ENCODE results near the gene GNAI3.

Gene GNAI3

DNA sequence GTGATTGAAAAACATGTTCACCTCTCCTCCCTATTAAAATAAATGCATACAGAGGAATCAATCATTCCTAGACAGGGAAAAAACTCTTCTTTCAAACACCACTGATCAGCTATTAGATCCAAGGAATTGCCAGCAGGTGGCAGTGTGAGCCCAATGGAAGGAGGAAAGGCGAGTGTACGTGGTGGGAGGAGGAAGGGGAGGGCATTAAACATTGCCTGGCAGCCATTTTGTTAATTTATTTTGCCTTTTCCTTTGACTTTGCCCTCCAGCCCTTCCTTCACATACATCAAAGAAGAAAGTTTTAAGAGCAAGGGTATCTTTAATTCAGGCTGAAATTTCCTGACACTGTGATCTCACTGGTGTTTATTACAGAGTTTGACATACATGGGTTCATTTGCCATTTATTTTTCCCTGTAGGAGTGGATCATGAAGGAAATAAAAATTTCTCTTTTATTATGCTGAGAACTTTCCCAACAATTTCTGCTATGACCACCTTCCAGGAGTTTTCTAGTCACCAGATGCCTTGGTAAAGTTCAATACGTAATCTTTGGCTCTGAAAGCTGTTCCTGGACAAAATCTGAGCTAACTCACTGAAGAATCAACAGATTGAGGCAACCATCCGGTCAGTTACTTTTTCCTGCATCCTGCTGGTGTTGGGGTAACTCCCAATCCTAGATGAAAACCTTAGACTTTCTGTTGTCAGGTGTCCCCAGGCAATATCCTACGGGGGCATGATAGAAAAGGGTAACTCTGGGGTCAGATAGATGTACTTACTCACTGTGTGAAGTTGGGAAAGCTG is 1.9 kb upstream of the GNAI3 start:
- DNase-seq, result peak; percentile 93

DNA sequence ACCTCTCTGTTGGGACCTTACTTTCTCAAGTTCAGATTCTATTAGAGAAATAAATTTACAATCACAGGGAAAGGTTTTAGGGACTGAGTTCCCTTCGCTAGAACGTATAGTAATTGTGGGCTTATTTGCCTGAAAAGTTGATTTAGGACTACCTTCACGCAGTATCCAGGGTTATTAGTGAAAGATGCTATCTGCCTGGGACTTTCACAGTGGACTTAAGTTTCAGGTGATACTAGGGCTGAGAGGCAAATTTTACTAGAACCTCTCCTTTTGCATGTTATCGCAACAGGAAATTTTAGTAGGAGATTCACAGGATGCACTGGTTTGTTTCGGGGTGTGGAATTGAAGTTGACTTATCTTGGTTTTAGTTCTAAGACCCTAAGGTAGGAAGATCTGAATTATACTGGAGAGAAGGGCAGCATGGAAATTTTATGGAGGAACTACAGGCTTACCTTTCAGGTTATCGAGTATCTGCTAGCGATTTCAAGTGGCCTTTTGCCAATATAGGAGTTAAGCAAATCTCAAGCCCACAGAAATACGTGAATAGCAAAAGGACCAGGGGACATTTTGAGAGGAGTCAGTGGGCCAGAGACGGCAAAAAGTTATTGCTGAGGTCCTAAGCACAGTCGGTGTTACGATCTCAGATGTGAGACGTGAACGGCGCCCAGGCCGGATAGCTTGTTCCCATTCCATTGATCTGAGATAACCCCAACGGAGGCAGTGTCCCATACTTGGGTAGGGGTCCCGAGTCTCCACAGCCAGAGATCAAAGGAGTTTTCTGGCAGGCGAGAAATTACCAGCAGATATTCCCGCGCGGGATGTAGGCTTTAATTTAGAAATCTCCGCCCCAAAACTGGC is 723 bp upstream of the GNAI3 start:
- peak; percentile 23 for DNase-seq

DNA sequence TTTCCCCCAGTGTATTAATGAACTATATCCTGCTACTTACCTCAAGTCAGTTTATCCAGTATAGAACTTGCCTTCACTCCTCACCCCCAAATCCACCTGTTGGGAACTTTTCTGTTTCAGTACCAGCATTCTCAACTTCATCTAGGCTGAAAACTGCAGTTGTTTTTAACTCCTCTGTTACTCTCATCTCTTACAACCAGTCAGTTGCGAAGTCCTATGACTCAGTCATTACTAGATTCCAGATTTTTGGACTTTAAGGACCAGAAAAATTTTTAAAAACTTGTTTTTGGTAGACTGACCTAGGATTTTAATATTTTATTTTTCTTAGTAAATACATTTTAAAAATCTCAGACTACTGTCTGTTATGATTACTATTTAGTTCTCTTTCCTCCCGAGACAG is 8.1 kb downstream of the GNAI3 start:
- DNase-seq, result no peak

DNA sequence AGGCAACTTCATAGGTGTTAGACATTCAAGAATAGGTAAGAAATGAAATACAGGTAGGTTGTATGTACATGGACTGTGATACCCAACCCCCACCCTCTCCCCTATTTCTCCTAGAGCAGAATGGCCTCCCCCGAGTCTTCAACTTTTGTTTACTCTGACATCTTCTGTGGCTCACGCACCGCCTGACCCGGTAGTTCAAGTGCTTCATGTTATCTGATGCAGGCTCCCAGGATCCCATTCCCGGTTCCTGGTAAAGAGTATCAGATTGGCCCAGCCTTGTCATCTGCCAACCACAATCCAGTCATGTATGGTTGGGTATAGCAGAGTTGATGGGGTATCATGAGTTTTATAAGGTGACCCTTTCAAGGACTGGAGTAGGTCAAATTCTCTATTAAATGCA is 9.1 kb downstream of the GNAI3 start:
- DNase-seq, result no peak

DNA sequence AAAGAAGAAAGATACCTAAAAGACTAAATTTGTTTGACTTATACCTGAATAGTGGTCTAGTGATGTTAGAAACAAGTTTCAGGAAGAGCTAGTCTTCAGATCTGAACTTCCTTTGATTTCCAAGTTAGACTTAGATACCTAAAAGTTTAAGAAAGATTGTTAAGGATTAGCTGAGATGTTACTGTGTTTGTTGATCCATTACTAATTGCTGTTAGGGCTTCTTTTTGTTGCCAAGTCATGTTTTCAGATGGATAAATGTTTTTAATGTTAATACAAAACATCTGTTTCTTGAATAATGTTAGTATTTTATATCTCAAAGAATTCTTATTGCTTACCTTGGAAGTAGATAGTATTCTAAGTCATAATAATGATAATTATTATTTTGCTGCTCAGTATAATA is 11.6 kb downstream of the GNAI3 start:
- DNase-seq, result no peak

DNA sequence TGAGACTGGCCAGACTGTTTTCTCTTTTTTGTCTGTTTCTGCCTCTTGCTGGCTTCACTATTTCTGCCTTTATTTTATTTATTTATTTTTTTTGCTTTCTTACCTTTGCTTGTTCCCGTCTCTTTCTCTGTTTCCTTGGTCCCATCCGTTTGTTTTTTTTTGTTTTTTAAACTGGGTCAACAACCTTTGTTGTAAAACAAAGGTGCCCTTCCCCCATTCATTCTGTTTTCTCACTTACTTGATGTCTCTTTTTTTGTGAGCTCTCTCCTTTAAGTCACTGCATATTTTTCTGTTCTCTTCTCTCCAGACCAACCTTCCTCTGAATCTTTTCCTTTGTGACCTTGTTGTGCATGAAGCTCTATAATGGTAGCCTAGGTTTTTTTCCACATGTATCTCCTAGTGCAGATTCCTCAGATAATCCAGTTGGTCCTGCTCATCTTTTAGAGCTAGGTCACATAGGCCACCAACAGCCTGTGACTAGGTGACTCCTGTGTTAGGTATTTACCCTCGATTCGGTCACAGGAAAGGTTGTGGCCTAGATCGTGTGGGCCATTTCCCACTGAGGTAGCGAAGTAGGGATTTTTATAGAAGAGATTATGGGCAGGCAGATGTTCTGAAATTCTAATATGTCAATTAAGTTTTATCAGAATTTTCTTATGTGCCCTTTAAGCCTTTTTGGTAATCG is 15.9 kb downstream of the GNAI3 start:
- no peak for DNase-seq

DNA sequence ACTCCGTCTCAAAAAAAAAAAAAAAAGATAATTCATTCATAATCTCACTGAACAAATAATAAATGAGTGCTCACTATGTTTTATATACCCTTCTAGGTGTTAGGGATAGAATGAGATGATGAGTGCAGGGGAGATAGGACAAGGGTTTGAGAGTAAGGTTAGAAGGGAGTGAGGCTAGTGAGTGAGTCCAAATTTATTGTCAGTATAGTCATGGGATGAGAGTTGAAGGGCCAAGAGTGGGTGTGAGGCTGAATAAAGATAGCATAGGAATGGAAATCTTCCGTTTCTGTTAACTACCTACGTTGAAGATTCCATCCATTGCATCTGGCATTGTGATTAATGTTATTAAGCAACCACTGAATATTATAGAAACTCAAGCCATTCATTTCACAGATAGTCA is 16.8 kb downstream of the GNAI3 start:
- DNase-seq, result no peak

DNA sequence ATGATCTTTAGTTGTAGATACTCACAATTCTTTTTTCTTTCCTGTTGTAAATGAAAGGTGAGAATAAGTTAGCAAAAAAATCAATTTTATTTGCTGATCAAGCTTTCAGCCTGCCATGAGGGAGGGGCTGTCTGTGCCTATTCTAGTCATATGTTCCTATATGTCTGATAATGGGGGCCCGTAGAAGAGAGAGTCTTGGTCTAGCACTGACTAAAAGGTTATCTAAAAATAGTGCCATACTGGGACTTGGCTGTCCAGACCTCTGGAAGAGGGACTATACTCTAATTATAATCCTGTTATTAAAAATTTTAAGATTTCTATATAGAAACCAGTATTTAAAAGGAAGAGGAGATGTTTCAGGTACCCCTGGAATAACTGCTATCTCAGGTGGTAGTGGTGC is 18.6 kb downstream of the GNAI3 start:
- DNase-seq, result no peak

DNA sequence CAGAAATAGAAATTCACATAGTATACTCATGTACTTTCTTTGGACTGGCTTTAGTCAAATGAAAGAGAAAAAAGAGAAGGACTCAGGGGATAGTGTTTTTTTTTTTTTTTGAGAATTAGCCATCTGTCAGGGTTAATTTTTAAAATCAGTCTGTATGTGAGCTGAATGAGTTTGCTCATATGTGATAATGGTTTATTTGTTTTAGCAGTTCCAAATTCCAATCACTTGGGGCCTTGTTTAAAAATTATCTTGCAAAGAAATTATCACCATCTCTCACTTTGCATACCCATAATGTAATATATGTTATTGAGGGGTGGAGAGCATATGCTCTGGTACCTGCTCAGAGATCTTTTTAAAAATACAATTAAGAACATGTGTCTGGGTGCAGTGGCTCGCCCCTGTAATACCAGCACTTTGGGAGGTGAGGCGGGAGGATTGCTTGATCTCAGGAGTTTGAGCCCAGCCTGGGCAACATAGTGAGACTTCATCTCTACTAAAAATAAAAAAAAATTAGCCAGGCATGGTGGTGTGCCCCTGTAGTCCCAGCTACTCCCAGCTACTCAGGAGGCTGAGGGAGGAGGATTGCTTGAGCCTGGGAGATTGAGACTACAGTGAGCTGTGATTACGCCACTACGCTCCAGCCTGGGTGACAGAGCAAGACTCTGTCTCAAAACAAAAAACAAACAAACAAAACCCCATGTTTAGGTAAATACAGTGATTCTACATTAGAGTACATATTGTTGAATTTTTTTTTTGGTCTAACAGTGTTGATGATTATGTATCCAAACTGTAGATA is 19.7 kb downstream of the GNAI3 start:
- DNase-seq, result no peak

DNA sequence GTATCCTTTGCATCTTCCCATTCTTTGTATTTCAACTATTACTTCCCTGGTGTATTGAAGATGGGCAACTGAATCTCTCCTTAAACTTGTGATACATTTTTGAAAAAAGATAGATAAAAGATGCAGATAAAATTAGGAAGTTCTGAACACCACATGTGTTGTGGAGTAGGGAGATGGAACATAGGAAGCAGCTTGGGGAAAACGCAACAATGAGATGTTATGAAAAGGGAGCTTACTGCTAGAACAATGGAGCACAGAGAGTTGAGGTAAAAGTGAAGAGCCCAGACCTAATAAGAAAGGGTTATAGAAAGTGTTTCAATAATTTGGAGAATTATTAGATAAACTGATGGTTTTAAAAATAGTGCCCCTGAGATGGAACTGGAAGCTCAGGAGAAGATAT is 20.9 kb downstream of the GNAI3 start:
- no peak for DNase-seq

DNA sequence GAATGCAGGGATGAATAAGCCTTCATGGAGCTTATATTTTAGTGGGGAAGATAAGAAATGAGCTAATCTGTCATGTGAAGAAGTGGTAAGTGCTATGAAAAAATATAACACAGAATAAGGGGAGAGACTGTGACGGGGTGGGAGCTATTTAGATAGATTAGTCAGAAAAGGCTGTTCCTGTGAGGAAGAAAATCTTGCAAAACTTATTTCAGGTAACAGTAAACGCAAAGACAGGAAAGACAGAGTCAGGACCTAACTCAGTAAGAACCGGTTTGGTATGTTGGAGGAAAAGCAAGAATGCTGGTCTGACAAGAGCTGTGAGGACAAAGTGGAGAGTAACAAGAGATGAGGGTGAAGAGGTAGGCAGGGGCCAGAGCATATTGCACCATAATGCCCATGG is 22.0 kb downstream of the GNAI3 start:
- no peak for DNase-seq

DNA sequence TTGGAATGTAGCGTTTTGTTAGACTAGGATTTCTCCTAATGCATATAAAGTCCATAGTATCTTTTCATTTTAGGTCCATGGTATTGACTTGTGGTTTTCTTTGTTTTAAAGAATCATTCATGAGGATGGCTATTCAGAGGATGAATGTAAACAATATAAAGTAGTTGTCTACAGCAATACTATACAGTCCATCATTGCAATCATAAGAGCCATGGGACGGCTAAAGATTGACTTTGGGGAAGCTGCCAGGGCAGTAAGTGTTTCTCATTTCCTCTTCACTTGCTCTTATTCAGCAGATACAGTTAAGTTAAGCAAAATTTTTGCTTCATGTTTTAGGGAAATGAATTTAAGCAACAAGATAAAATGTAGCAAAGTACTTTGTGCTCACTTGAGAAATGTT is 25.4 kb downstream of the GNAI3 start:
- no peak for DNase-seq

DNA sequence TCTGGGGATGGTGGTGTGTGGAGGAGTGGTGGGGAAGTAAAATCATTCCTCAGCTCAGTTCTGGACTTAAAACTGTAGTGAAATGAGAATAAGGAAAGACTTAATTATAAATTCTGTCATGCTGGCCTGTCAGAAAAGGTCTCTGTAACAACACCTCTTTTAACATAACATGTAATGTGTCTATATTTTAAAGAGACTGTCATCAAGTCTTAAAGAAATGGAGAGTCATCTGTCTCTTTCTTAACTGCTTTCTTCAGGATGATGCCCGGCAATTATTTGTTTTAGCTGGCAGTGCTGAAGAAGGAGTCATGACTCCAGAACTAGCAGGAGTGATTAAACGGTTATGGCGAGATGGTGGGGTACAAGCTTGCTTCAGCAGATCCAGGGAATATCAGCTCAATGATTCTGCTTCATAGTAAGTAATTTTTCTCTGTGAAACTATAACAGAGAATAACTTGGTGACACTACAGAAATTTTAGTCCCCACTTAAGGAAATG is 30.6 kb downstream of the GNAI3 start:
- DNase-seq, result no peak

DNA sequence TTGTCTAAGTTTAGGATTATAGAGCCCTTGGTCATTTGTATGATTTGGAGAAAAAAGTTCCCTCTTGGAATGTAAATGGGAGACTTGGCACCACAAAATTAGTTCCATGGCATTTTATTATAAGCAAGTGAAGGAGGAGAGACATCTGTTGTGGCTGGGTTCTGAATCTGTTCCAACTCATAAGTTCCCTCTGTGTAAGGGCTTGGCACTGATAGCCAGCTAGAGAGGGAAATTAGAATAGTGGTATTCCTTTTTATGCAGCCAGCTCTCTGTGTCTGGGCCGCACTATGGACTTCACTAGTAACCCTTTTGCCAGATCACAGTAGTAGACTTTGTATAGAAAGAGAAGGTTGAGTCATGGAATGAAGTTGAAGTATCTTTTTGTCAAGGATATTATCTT is 31.1 kb downstream of the GNAI3 start:
- DNase-seq, result no peak

DNA sequence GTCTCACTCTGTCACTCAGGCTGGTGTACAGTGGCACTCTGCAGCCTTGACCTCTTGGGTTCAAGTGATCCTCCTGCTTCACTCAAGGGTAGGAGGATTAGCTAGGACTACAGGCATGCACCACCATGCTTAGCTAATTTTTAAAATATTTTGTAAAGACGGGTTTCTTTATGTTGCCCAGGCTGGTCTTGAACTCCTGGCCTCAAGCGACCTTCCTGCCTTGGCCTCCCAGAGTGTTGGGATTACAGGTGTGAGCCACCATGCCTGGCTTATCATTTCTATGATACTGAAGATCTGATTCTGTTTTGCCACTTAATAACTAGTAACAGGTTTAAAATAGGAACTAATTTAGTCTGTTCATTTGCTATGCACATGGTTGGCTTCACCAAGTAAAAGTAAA is 33.6 kb downstream of the GNAI3 start:
- no peak for DNase-seq

DNA sequence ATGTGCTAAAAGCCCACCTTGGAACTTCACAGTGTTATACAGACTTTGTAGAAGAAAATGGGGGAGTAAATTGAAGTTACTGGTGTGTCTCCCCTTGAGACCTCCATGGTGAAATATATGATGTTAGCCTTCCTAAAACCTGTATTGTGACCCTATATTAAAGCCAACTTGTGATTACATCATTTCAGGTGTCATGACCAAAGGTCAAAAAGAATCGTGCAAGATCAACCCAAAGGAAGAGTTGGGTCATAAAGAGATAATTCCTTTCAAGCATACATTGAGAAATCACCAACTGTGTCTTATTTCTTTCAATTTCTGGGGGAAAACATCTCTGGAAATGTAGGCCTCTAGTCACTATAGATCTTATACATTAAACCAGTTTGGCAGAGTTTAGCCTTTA is 36.4 kb downstream of the GNAI3 start:
- no peak for DNase-seq

DNA sequence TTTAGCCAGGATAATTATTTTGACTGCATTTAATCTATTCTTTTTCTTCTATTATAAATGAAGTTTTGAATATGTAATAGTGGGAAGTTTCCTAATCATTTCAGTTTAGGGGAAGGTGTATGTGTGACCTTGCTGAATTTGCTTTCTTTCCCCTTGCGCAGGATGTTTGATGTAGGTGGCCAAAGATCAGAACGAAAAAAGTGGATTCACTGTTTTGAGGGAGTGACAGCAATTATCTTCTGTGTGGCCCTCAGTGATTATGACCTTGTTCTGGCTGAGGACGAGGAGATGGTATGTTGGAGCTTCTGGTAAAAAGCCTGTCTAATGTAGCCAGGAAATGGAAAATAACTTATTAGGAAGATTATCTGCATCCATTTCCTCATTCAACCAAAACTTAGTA is 37.6 kb downstream of the GNAI3 start:
- DNase-seq, result no peak

DNA sequence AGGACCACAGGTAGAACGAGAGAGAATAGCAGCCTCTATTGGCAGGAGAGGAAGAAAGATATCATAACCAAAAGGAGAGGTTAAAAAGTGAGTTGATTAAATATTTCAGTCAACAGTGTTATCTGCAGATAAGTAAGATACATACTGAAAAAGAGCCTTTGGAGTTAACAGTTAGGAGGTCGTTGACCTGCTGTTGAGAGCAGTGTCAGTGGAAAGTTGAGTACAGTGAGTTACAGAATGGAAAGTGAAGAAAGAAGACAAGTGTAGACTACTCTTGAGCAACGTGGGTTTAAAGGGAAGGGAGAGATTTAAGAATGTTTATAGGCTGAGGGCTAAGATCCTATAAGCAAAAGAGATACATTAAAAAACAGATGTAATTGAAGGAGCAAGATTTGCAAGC is 40.8 kb downstream of the GNAI3 start:
- DNase-seq, result no peak

DNA sequence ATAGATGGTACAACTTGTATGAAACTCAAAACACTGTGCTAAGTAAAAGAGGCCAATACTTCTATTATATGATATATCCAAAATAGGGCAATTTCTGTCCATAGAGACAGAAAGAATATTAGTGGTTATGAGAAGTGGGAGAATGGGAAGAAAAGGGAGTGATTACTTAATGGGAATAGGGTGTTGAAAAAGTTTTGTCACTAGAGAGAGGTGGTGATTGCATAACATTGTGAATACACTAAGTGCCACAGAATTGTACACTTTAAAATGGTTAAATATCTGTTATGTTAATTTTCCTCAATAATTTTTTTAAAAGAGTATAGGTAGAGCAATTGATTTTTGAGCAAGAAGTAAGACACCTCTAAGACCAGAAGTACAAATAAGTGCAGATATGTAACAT is 41.3 kb downstream of the GNAI3 start:
- DNase-seq, result no peak

DNA sequence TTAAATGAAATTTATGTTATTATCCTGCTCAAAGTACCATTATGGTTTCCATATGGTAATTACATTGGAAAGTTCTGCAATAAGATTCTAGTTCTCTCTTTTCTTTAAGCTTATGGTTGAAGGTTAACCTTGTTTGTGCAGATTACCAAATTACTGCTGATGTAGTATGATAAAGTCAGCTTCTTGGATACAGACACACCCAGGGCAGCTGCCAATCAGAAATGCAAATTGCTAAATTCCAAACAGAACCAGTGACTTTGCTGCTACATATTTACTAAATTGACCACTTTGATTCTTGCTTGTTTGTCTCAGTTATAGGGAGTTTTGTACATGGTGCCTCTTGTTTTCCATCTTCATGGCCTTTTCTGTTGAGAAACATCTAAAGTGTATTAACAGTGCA is 44.5 kb downstream of the GNAI3 start:
- no peak for DNase-seq

DNA sequence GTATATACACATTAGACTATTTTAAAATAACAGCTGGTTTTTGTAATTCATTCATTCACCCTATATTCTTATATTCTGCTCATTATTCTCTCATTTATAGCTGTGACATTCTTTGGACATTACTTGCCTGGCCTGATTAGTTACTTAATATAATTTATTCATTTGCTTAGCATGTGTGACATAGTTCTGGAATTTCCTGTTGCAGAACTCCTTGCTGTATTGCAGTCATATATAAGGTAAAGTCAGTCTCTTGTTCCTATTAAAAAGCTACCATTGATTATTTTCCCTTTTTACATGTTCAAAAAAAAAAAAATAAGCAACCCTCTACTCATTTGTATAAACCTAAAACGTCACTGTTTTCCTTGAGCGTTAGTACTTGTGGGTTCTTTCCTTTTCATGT is 47.1 kb downstream of the GNAI3 start:
- DNase-seq, result no peak

DNA sequence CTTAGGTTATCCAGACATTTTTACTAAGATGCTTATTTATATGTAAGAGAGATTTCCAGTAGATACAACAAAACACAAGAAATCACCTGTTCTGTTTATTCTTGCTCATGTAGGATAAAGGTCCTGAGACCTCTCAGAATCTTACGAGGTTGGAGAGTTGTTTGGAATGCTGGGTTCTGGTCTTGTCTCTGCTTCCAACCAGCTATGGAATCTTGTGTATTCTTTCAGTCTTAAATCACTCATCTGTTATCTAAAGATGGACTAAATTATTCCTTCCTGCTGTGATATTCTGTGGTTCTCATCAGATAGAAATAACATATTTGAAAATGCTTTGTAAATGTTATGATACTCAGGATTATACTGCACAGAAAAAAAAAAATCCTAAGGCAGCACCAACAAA is 49.7 kb downstream of the GNAI3 start:
- DNase-seq, result no peak

DNA sequence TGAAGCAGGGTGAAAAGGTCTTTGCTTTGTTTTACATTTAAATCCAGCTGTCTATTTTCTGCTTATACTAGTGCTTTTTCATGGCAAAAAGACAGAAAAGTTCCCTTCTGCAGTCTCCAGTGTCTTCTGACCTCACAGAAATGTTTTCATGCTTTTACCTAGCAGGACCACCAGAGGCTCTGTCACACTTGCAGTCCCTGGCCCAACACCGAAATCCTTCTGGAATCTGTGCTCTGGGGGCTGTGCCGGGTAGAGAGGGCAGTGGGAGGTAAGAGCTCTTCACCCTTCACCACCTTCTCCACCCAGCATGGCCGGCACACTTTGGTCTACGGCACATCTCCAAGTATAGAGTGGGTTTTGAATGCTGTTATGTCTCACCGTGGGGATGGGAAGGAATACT is 50.2 kb downstream of the GNAI3 start:
- no peak for DNase-seq

Measured in activated CD4-positive, alpha-beta T cell treated with anti-CD3 and anti-CD28 coated beads, Interleukin-2, Interleukin-6, amounts not matched to agents 100 ng/mL and 50 ng/mL, durations not matched to agents 16 hours and 8 hours (primary cell).